NCI-H2081 treated with DMSO at 0.1 percent for 48 hours (cell line): Measurements from ENCODE around the gene AOC1.

Experiments
- DNase-seq: peaks from one replicate; lab custom pipeline; 2025; lab: John Stamatoyannopoulos, UW

AOC1 gene

DNA sequence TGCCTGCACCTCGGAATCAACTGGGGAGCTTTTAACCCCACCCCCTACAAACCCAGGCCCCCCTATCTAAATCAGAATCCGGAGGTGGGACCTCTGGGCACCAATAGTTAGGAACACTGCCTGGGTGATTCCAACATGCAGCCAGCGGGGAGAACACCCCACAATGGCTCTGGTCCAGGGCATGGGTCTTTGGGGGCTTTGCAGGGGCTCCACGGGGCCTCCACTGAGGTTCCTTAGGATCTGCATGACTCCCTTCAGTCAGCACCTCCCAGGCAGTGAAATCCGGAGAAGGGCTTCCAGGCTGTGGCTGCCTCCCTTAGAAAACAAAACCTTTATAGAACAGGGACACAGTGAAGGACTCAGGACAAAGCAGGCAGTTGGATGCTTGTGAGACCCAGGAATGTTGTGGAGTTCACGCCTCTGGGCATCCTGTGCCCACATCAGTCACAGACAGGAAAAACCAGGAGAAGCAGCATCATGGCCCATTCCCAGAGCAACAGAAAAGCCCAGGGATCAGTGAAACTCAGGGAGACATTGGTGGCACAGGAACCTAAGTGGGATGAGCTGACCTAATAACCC is 16.5 kb upstream of the AOC1 start:
- no peak for DNase-seq

DNA sequence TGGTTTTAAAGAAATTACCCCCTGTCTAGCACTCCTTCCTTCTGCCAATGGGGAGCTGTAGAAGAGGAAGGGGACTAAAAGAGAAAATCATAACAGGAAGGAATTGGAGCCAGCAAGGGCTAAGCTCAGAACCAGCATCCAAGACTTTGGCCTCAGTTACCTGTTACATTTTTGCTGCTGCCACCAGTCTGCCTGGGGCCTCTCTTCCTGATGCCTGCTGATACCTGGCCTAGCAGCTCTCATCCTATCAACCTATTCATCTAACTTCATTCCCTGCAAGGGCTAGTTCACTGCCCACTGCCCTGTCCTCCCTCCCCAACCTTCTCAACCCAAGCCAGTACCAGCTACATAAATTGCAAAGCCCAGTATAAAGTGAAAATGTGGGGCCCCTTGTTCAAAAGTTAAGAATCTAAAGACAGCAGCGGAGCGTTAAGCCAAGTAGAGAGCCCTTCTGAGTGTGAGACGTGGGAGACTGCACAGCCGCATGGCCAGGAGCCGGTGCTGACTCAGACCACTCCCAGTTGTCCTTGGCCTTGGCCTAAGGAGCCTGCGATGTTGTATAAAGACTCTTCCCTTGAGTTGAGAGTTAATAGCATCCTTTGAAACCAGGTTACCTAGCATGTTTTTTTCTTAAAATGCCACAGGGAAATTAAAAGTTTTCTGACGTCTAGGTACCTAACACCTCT is 13.2 kb upstream of the AOC1 start:
- no peak for DNase-seq

DNA sequence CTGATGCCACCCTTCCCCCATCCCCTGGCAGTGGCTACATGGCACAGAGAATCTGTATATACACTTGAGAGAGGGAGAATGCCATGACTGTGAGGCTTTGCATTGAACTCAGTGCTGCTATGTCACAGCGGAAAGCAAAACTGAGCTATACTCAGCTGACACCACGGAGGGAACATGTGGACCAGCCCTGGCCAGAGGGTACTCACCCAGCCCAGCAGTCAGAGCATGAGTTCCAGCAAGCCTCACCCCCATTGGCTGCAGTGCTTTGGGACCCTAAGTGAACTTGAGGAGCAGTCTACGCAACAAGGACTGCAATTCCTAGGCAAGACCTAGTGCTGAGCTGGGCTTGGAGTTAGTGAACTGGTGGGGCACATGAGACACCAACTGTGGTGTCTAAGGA is 10.3 kb upstream of the AOC1 start:
- no peak for DNase-seq

DNA sequence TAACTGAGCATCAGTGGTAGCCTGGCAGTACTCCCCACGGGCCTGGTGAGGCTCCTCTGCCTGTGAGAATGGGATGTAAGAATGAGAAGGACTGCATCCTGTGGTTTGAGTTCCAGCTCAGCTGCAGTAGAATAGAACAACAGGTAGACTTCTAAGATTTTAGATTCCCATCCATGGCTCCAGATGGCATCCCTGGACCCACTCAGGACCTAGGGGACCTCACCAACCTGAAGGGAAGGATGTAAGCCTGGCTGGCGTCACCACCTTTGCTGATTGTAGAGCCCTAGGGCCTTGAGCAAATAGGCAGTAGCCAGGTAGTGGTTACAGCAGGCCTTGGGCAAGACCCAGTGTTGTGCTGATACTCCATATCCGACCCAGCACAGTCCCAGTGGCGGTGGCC is 9.6 kb upstream of the AOC1 start:
- no peak for DNase-seq

DNA sequence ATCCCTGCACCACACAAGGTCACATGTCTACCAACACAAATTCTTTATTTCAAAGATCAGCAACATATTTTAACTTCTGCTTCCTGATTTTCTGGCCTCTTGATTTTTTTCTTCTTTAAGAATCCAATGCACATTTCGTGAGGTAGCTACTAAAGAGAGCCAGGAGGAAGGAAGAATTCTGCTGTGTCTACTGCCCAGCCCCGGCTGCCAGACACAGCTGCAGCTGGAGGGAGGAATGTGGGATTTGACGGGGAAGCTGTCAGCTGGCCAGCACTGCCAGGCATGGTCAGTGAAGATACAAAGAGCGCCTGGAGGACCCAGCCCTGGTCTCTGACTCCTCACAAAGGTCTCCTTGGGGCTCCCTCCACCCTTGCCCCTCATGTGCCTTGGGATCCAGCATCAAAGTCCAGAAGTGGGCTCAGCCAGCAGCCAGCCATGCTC is 6.9 kb upstream of the AOC1 start:
- no peak for DNase-seq

DNA sequence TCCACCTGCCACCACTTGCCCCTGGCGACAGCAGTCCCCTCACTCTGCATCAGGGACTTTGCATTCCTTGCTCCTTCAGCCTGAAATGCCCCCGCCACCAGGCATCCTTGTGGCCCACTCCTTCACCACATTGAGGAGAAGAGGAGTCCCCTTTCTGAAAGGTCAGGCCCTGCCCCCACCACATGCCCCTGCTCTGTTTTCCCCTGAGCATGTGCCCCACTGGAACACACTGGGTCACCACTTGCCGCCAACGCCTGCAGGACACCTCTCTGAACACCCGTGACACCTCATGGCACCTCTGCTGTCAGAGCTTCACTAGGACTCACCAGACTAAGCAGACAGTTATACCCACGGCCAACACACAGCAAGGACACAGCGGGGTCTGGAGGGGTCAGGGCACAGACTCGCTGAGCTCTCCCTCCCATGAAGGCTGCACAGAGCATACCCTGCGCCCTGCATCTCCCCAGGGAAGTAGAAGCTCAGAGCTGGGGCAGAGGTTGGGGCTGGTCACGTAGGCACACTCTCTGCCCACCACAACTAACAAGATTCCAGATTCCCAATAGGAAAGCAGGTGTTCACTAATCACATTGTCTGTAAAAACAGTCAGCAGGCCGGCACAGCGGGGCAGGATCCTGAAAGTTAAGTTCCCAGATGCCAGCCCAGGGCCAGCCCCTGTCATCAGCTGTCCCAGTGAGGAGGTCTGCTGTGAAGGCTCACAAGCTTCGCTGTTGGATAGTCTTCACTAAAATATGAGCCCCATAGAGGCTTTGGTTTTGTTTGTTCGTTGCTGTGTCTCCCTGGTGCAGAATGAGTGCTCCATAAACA is 5.8 kb upstream of the AOC1 start:
- no peak for DNase-seq

DNA sequence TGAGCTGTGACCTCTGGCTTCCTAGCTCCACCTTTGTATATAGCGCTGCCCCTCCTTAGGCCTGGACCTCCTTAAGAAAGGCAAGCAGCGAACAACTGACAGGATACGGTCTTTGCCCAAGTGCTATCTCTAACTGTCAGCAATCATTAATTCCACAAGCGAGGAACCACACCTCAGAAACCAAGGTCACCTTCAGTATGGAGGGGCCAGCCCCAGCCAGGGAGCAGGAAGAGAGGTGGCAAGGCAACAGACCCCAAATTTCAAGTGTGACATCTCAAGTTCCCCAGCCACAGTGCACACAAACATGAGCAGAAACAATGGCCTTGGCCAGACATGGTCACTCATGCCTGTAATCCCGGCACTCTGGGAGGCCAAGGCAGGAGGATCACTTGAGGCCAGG is 4.8 kb upstream of the AOC1 start:
- no peak for DNase-seq

DNA sequence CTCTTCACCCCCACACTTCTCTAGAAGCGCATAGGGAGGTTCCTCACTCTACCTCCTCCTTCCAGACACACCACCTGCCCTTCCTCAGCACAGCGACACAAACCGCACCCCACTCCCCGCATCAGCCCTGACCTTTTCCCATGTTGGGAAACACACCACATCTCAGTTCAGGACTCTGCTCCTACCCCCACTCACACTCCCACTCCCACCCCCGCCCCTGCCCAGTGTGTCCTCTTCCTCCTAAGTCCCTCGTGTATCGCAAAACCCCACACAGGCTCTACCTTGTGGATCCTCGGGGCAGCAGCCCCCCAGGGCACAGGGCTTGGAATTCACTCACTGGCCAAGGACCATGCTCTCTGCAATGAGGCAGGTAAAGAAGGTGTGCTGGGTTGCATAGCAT is 4.2 kb upstream of the AOC1 start:
- DNase-seq = no peak

DNA sequence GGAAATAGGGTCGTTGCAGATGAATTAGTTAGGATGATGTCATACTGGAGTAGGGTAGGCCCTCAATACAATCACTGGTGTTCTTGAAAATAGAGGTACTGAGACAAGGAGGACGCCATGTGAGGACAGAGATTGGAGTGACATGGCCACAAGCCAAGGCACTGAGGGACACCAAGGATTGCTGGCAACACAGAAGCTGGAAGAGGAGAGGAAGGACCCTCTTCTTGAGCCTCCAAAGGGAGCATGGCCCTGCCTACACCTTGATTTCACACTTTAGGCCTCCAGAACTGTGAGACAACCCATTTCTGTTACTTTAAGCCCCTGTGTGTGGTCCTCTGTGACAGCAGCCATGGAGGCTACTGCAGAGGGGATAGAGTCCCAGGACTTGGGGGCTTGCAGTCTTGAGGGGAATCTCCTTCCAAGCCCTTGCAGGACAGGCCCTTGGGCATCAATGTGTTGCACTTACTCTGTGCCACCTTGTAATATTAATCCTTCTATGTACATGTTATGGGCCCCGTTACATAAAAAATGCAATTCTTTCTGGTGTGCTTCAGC is 3.7 kb upstream of the AOC1 start:
- DNase-seq = no peak

DNA sequence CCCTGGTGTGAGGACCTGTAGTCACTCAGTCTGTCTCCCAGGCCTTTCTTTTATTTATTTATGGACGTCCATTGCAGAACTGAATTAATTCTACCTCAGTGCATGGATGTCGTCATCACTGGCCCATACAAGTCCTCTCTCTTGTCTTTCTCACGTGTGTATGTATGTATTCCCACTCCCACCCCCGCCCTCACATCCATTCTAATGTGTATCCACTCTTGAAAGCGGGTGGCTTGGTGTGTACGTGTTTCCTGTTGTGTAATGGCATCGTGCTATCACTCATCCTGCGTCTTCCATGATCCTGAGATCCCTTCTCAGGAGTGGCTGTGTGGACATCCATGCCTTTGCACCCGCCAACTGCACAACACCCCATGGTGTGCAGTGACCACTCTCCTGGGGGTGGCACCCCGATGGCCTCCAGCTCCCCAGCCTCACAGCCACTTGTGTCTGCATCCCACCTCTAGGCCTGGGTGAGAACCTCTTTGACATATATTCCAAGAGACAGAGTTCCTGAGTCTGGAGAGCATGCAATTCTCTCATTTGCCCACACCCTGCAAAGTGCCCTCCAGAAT is 3.0 kb upstream of the AOC1 start:
- no peak for DNase-seq

DNA sequence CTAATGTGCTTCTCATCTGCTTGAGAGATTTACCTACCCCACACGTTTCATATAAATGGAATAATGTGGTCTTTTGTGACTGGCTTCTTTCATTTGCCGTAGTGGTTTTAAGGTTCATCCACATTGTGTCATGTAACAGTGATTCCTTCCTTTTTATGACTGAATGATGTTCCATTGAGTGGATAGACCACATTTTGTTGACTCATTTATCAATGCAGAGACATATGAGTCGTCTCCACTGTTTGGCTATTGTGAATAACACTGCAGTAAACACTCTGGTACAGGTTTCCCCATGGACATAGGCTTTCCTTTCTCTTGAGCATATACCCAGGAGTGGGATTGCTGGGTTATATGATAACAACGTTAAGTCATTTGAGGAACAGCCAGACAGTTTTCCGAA is 2.0 kb upstream of the AOC1 start:
- DNase-seq = no peak

DNA sequence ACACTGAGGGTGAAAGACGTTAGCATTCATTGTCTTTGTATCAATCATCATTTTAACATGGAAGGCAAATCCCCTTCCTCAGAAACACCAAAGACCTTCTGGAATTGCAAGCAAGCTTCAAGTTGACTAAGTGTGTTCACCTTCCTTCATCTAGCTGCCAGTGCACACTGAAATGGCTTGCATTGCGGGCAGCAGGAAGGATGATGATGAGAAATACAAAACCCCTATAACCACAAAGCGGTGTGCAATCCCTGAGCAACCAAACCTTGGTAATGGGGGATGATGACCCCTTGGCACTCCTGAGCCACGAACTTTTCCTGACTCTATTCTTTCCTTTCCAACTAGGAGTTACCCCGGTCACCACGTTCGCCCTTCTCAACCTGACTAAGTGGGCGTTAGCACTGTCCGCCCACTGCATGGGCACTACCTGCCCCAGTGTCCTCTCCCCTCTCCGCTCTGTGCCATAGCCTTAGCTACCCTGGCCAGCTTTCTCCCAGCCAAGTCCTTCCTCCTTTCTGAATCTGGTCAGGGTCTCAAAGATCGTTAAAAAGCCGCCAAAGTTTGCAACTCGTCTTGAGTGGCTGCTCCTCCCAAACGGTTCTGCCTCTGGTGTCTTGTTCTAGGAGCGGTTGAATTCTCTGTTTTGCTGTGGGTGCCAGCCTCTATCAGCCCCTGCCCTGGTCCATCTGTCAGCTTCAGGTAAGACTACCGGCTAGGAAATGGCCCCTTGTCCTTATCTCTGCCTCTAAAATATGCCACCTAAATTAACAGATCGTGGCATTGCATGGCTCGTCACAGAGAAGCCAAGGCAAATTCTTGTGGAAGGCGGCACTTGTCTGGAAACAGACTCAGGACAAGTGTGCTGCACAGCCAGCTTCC is 586 bp upstream of the AOC1 start:
- no peak for DNase-seq

DNA sequence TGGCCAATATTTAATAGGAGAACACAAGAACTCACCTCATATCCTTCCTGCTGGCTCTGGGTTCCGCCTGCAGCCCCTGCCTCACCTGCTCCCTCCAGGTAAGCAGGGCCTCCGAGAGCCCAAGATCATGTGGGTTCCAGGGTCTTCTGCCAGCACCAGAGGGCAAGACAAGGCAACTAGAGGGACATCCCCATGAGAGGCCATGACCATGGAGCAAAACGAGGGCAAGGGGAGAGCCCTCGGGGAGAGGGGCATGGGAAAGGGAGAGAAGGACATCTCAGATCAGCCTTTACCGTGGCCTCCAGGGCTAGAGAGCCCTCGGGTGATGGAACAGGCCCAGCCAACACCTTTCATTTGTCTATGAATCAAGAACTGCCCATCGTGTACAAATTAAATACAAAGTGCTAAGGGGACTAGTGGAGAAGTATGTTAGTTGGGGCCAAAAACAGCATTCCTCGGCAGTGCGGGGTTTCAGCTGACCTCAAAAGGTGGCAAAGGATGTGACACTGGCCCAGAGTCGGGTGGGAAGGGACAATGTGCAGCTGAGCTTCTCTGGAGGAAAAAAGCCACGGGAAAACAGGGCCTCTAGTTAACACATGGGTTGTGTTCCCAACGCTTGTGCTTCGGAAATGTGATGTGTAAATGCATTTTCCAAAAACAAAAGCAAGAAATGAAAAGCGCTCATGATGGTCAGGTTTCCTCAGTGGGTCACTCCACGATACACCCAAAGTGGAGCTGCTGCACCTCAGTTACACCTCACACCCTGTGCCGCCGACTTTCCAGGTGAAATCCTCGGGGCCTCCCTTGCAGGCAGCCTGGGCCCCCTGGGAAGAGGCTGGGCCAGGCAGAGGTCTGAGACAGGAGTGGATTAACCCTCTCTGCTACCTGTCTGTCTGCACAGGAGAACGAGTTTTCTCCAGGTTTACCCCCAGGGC is 2.0 kb downstream of the AOC1 start:
- DNase-seq = no peak

DNA sequence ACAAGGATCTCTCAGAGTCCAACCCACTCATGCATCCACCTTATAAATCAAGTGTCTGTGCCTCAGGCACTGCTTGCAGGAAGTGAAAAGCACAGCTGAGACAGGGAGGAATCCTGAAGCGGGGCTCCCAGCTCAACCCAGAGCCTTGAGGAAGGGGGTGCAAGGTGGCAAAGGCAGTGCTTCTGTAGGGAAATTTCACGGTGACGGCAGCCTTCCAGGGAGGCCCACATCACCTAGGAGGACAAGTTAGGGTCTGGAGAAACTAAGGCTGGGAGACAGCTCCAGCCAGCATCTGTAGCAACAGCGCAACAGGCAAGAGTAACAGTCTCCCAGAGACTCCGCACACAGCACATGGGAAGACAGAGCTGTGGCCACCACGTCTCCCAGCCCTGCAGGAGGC is 2.7 kb downstream of the AOC1 start:
- DNase-seq = no peak

DNA sequence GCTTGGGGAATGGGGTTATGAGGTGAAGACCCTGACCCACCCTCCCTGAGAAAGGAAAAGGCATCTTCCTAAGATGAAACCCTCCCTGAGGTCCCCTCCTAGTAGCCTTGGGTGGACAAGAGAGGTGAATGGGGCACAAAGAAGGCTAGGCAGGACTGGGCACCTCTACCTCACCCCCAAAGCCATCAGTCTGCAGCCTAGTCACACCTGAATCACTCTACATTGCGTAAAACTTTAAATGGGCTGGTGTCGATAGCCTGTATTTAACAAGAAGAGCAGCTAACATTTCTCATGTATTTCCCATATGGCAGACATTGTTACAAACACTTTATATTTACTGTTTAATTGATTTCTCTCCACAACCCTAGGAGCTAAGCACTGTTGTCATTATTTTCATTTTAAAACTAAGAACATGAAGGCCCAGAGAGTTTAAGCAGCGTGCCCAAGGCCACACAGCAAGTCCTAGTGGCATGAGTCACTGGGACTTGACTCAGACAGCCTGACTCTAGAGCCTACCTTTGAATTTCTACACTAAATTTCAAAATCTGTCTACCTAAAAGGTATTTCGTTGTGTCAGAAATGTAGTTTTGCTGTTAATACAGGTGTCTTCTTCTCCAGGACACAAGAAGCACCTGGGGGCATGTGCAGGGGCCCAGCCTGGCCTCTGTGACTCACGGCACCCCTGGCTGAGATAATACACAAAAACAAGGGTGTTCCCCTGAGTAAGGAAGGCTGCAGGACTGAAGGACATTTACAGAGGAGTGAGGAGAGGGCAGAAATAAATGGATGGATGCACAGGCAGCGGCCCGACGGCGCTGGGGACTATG is 3.4 kb downstream of the AOC1 start:
- no peak for DNase-seq

DNA sequence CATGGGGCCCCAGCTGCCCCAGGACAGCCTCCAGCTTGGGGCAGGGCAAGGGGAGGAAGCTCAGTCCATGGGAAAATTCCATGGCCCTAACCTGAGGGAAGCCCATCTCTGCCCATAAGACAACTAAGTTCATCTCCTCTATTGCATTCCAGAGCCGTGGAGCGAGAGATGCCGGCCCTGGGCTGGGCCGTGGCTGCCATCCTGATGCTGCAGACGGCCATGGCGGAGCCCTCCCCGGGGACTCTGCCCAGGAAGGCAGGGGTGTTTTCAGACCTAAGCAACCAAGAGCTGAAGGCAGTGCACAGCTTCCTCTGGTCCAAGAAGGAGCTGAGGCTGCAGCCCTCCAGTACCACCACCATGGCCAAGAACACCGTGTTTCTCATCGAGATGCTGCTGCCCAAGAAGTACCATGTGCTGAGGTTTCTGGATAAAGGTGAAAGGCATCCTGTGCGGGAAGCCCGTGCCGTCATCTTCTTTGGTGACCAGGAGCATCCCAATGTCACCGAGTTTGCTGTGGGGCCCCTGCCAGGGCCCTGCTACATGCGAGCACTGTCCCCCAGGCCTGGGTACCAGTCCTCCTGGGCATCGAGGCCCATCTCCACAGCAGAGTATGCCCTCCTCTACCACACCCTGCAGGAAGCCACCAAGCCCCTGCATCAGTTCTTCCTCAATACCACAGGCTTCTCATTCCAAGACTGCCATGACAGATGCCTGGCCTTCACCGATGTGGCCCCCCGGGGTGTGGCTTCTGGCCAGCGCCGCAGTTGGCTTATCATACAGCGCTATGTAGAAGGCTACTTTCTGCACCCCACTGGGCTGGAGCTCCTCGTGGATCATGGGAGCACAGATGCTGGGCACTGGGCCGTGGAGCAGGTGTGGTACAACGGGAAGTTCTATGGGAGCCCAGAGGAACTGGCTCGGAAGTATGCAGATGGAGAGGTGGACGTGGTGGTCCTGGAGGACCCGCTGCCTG is 4.3 kb downstream of the AOC1 start:
- DNase-seq = no peak

DNA sequence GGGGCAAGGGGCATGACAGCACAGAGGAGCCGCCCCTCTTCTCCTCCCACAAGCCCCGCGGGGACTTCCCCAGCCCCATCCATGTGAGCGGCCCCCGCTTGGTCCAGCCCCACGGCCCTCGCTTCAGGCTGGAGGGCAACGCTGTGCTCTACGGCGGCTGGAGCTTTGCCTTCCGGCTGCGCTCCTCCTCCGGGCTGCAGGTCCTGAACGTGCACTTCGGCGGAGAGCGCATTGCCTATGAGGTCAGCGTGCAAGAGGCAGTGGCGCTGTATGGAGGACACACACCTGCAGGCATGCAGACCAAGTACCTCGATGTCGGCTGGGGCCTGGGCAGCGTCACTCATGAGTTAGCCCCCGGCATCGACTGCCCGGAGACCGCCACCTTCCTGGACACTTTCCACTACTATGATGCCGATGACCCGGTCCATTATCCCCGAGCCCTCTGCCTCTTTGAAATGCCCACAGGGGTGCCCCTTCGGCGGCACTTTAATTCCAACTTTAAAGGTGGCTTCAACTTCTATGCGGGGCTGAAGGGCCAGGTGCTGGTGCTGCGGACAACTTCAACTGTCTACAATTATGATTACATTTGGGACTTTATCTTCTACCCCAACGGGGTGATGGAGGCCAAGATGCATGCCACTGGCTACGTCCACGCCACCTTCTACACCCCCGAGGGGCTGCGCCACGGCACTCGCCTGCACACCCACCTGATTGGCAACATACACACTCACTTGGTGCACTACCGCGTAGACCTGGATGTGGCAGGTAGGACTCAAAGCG is 5.1 kb downstream of the AOC1 start:
- no peak for DNase-seq
